Metanephros (tissue), 1 donor: ENCODE data around the gene RTKN2. TPM values are rescaled to one million over a fixed set of nuclear protein-coding genes. Genes with fewer than 3 reads are reported as not detected.

Experiments
- total RNA-seq: library from RNA; depleted of rRNA; stranded (reverse); fragments of >200 nt; gene quantifications from one replicate; pipeline ENCODE4 v1.2.3, GENCODE V29; 2014

RTKN2 gene
- total RNA-seq = 5.7 TPM

GRCh38 chr10:62268399-62269114, at the start of gene RTKN2:
RTKN2 (minus strand) TSS chr10:62268844; CDS start chr10:62268610, 234 bp downstream.

Other genes starting within 250 kb of the RTKN2 start
- gene ZNF365, start 105.5 kb upstream of the RTKN2 start, total RNA-seq = 0.35 TPM